ENCODE measurements around the gene SORBS2. TPM values are rescaled to one million over a fixed set of nuclear protein-coding genes. Genes with fewer than 3 reads are reported as not detected.

Gene SORBS2
- total RNA-seq, 1 experiment from 2014 or later: 44.5 TPM

DNA sequence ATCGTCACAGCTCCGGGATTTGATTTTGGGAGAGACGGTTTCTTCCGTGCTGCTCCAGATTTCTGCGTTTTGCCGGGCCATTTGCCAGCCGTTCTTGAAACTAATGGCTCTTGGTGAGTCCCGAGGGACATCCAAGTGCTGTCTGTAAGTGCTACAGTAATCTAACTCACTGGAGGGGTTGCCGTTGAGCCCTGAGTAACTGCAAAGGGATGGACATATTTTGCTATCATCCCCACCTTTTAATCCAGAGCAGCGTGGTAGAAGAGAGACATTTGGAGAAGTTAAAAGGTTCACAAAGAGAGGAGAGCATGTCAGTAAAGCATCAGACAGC is 187.8 kb downstream of the SORBS2 start:
- TF ChIP-seq CTCF (IDR thresholded peaks at IDR 0.05) (no peak), STAT6 (CRISPR knock-in tag; conservative IDR thresholded peaks at IDR 0.05; ENCODE audit: low read depth) (no peak), CREM (CRISPR knock-in tag; IDR thresholded peaks at IDR 0.05) (no peak), ZBTB43 (CRISPR knock-in tag; IDR thresholded peaks at IDR 0.05) (no peak), ZNF671 (CRISPR knock-in tag; IDR thresholded peaks at IDR 0.05) (no peak), PRRX2 (CRISPR knock-in tag; IDR thresholded peaks at IDR 0.05) (no peak), CBFB (CRISPR knock-in tag; IDR thresholded peaks at IDR 0.05; ENCODE audit: low read depth) (no peak), RELA (CRISPR knock-in tag; IDR thresholded peaks at IDR 0.05; ENCODE audit: borderline replicate concordance) (no peak), NR2C2 (CRISPR knock-in tag; IDR thresholded peaks at IDR 0.05) (no peak), NFYB (CRISPR knock-in tag; conservative IDR thresholded peaks at IDR 0.05; ENCODE audit: low read depth) (no peak), GRHL2 (CRISPR knock-in tag; IDR thresholded peaks at IDR 0.05; ENCODE audit: insufficient replicate concordance, severe bottlenecking) (no peak), MAX (CRISPR knock-in tag; IDR thresholded peaks at IDR 0.05) (no peak)
- TF ChIP-seq, protein P1, sequence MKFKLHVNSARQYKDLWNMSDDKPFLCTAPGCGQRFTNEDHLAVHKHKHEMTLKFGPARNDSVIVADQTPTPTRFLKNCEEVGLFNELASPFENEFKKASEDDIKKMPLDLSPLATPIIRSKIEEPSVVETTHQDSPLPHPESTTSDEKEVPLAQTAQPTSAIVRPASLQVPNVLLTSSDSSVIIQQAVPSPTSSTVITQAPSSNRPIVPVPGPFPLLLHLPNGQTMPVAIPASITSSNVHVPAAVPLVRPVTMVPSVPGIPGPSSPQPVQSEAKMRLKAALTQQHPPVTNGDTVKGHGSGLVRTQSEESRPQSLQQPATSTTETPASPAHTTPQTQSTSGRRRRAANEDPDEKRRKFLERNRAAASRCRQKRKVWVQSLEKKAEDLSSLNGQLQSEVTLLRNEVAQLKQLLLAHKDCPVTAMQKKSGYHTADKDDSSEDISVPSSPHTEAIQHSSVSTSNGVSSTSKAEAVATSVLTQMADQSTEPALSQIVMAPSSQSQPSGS (CRISPR knock-in tag; IDR thresholded peaks at IDR 0.05; ENCODE audit: borderline replicate concordance, low read depth): no peak
- Mint-ChIP-seq H3K4me1 (no peaks in the 10 kb centered on the region), H3K27ac (no peak overlapping the region), H3K9me3 (no peaks in the 10 kb centered on the region), H3K36me3 (peaks cover 3% of the 10 kb centered on the region; the same call in 1 of the 2 replicates), H3K4me3 (no peak overlapping the region), H3K27me3 (ENCODE audit: low read depth) (no peaks in the 10 kb centered on the region)
- ATAC-seq (no peak), DNase-seq (ENCODE audit: low spot score) (no peak)
- POLR2A ChIA-PET: no interaction called here
- CTCF ChIA-PET: interaction anchor here (1.5 kb wide), 1 partner anchor 414 kb away, joined by 3 read pairs; no protein-coding TSS in a partner anchor

DNA sequence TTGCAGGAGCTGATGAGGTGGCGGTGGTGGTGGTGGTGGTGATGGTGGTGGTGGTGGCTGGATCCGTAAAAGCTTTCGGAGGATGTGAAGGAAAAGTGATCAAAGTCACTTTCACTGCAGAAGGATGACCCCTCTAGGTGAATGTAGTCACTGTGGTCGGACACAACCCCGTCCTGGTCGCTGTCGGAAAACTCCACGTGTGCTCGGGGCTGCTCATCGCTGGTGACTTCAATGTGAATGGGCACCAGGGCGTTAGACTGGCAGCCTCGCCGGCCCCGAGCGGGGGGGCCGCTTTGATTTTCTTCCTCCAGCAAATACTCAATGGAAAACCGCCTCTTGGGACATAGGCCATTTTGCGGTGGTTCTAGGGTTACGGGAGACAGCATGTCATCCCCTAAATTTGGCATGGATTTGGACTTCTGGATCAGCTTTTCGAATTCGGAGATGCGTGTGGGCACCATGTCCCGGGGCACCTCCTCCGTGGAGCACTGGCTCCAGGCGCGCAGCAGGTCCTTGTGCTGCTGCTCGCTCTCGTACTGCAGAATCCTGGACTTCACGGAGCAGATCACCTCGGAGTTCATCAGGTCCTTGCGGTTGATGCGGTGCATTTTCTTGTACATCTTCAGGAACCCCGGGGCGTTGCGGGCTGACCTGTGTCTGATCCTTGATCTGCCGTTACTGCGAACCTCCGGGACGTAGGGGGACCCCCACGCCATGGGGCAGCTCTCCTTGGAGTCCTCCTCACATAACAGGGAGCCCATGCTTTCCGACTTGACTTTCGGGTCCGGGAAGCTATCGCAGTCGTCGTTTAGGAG is 188.3 kb downstream of the SORBS2 start:
- H3K27ac Mint-ChIP-seq: no peak overlapping the region
- ChIA-PET POLR2A (no interaction called here), CTCF (interaction anchor here (1.5 kb wide), 1 partner anchor 414 kb away, joined by 3 read pairs; no protein-coding TSS in a partner anchor)
- peaks cover 3% of the 10 kb centered on the region; the same call in 1 of the 2 replicates for H3K36me3 Mint-ChIP-seq
- H3K27me3 Mint-ChIP-seq (ENCODE audit: low read depth): no peaks in the 10 kb centered on the region
- ATAC-seq: no peak
- no peak overlapping the region for H3K4me3 Mint-ChIP-seq
- no peak for DNase-seq (ENCODE audit: low spot score)
- H3K4me1 Mint-ChIP-seq: no peaks in the 10 kb centered on the region
- H3K9me3 Mint-ChIP-seq: no peaks in the 10 kb centered on the region
- TF ChIP-seq, protein P2, sequence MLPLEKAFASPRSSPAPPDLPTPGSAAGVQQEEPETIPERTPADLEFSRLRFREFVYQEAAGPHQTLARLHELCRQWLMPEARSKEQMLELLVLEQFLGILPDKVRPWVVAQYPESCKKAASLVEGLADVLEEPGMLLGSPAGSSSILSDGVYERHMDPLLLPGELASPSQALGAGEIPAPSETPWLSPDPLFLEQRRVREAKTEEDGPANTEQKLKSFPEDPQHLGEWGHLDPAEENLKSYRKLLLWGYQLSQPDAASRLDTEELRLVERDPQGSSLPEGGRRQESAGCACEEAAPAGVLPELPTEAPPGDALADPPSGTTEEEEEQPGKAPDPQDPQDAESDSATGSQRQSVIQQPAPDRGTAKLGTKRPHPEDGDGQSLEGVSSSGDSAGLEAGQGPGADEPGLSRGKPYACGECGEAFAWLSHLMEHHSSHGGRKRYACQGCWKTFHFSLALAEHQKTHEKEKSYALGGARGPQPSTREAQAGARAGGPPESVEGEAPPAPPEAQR (CRISPR knock-in tag; IDR thresholded peaks at IDR 0.05): no peak
- TF ChIP-seq CTCF (IDR thresholded peaks at IDR 0.05) (no peak), MYBL2 (CRISPR knock-in tag; IDR thresholded peaks at IDR 0.05) (no peak), MAX (CRISPR knock-in tag; IDR thresholded peaks at IDR 0.05) (no peak), FOXJ3 (CRISPR knock-in tag; IDR thresholded peaks at IDR 0.05; ENCODE audit: borderline replicate concordance) (no peak), FOXP4 (CRISPR knock-in tag; IDR thresholded peaks at IDR 0.05) (no peak)

Measured in WTC11 (cell line).